Breast epithelium (tissue), 4 donors: ENCODE data around the gene SNAP47. TPM values are rescaled to one million over a fixed set of nuclear protein-coding genes. Genes with fewer than 3 reads are reported as not detected.

Source experiments
- DNase-seq, 2 donors: peaks; one replicate each; pipeline ENCODE4 v3.0.0-alpha.2; 2019; ENCODE audit warnings: low spot score in 2 of 2
- H3K27ac ChIP-seq, 2 donors: fragments of 200-600 bp; sonication (generic) in 1 of 2; one replicate each; pipeline ENCODE4 v1.5.1; 2016 to 2019; ENCODE audit warnings: mild to moderate bottlenecking in 1 of 2
- H3K27me3 ChIP-seq, 2 donors: fragments of 200-600 bp; sonication (generic) in 1 of 2; one replicate each; pipeline versions ENCODE4 v1.5.1 to v1.6.0; 2017 to 2019; ENCODE audit warnings: control low read depth in 1 of 2, mild to moderate bottlenecking in 1 of 2
- H3K36me3 ChIP-seq: fragments of 200-600 bp; one replicate; pipeline ENCODE4 v1.5.1; 2019
- H3K4me1 ChIP-seq, 2 donors: fragments of 200-600 bp; sonication (generic); one replicate each; pipeline ENCODE4 v1.5.1; 2016 to 2019; ENCODE audit warnings: control low read depth in 1 of 2
- H3K4me3 ChIP-seq, 3 donors: fragments of 200-600 bp; sonication (generic); 1 replicate in 2 of 3; 2 replicates in 1 of 3; pipeline ENCODE4 v1.5.1; 2016 to 2019; ENCODE audit warnings: mild to moderate bottlenecking in 3 of 3, moderate library complexity in 2 of 3
- H3K9me3 ChIP-seq, 2 donors: fragments of 200-600 bp; sonication (generic) in 1 of 2; one replicate each; pipeline ENCODE4 v1.5.1; 2016 to 2019; ENCODE audit warnings: control low read depth in 1 of 2
- CTCF ChIP-seq, 3 donors: fragments of 450-650 bp; IDR thresholded peaks; one replicate each; pipeline ENCODE4 v1.5.1; 2016 to 2017; ENCODE audit warnings: antibody characterized with exemption in 3 of 3, mild to moderate bottlenecking in 3 of 3, moderate library complexity in 3 of 3
- POLR2A ChIP-seq: fragments of 450-650 bp; IDR thresholded peaks from one replicate; pipeline ENCODE4 v1.6.1; 2016; ENCODE audit warnings: antibody characterized with exemption, mild to moderate bottlenecking, moderate library complexity
- POLR2AphosphoS5 ChIP-seq, 3 donors: sonication (generic); formaldehyde crosslinking; IDR thresholded peaks; one replicate each; pipeline ENCODE4 v1.6.1; 2017; ENCODE audit warnings: antibody characterized with exemption in 3 of 3
- intact Hi-C: fragments of 100-400 bp; cut with DNase I; formaldehyde crosslinking; loops from one replicate; pipeline ENCODE4 v1.15.1; 2023; ENCODE audit warnings: low total_unique reads
- total RNA-seq, 3 donors: library from RNA; depleted of rRNA; stranded (reverse); fragments of >200 nt; gene quantifications; one replicate each; pipeline ENCODE4 v1.1.0, GENCODE V29; 2016

The SNAP47 gene
- total RNA-seq, 3 donors from 2014 or later: 28.3 to 60.3 (median 52.1) TPM

GRCh38 chr1:227749225-227749624 lies 14.0 kb downstream of the SNAP47 start:
- Histone ChIP-seq H3K27me3 (no peaks in the 10 kb centered on the region), H3K9me3 (no peaks in the 10 kb centered on the region), H3K27ac (peak overlapping the region; percentile 58 to 77), H3K36me3 (no peaks in the 10 kb centered on the region), H3K4me3 (no peak overlapping the region), H3K4me1 (no peaks in the 10 kb centered on the region)
- intact Hi-C loops: no loop called here
- TF ChIP-seq CTCF (IDR thresholded peaks at IDR 0.05) (no peak), POLR2AphosphoS5 (IDR thresholded peaks at IDR 0.05) (no peak), POLR2A (no peak)
- DNase-seq: no peak

GRCh38 chr1:227749916-227750710 lies 14.9 kb downstream of the SNAP47 start:
- peak overlapping the region in 1 of 2 donors; percentile 40 for H3K27ac ChIP-seq
- H3K9me3 ChIP-seq: no peaks in the 10 kb centered on the region
- H3K27me3 ChIP-seq: no peaks in the 10 kb centered on the region
- no peak for TF ChIP-seq POLR2AphosphoS5 (IDR thresholded peaks at IDR 0.05)
- no peak for TF ChIP-seq CTCF (IDR thresholded peaks at IDR 0.05)
- TF ChIP-seq POLR2A: no peak
- intact Hi-C loops: no loop called here
- H3K4me3 ChIP-seq: no peak overlapping the region
- DNase-seq: no peak
- H3K4me1 ChIP-seq: no peaks in the 10 kb centered on the region
- H3K36me3 ChIP-seq: no peaks in the 10 kb centered on the region

- Histone ChIP-seq H3K4me3 (no peak overlapping the region), H3K36me3 (no peaks in the 10 kb centered on the region), H3K9me3 (no peaks in the 10 kb centered on the region), H3K4me1 (no peaks in the 10 kb centered on the region), H3K27me3 (no peaks in the 10 kb centered on the region), H3K27ac (peak overlapping the region; percentile 21 to 66)
- no peak for DNase-seq
- no peak for TF ChIP-seq POLR2A
- TF ChIP-seq CTCF (IDR thresholded peaks at IDR 0.05): no peak
- intact Hi-C loops: no loop called here
Observed at GRCh38 chr1:227753999-227754711, 18.9 kb downstream of the SNAP47 start.

- no peak for DNase-seq
- TF ChIP-seq POLR2AphosphoS5 (IDR thresholded peaks at IDR 0.05) (no peak), CTCF (IDR thresholded peaks at IDR 0.05) (no peak), POLR2A (no peak)
- Histone ChIP-seq H3K27me3 (no peaks in the 10 kb centered on the region), H3K9me3 (no peaks in the 10 kb centered on the region), H3K4me1 (no peaks in the 10 kb centered on the region), H3K36me3 (peaks cover 3% of the 10 kb centered on the region), H3K27ac (no peak overlapping the region), H3K4me3 (no peak overlapping the region)
- intact Hi-C loops: no loop called here
Observed at GRCh38 chr1:227754958-227755357, 19.7 kb downstream of the SNAP47 start.
